NCI-H446 (cell line): Measurements from ENCODE around the gene ADH6.
"Not testable (repeated sequence)": the region's sequence is repeated elsewhere in the genome, so short reads cannot be mapped to it uniquely, and the experiment has no call there.

Source experiments
- DNase-seq, 2 experiments: peaks; one replicate each; lab custom pipeline; 2025; lab: John Stamatoyannopoulos, UW

ADH6 gene

GRCh38 chr4:99219072-99219471 is at the start of gene ADH6:
Gene ADH6 (minus strand): TSS chr4:99219246. CDS start chr4:99219152, 94 bp downstream.
- no peak for DNase-seq

- DNase-seq: no peak
Measured at GRCh38 chr4:99264927-99265326, 45.9 kb upstream of the ADH6 start.

- no peak for DNase-seq
Measured at GRCh38 chr4:99252746-99253145, 33.7 kb upstream of the ADH6 start.

GRCh38 chr4:99248714-99249113 is 29.7 kb upstream of the ADH6 start:
- DNase-seq: no peak

GRCh38 chr4:99235955-99236354 is 16.9 kb upstream of the ADH6 start:
- no peak for DNase-seq

GRCh38 chr4:99234331-99235010 is 15.4 kb upstream of the ADH6 start:
- no peak for DNase-seq

- not testable (repeated sequence) for DNase-seq
Measured at GRCh38 chr4:99233397-99233796, 14.4 kb upstream of the ADH6 start.

- DNase-seq: not testable (repeated sequence)
Measured at GRCh38 chr4:99228706-99229105, 9.7 kb upstream of the ADH6 start.

- DNase-seq: not testable (repeated sequence)
Measured at GRCh38 chr4:99227646-99228045, 8.6 kb upstream of the ADH6 start.

- DNase-seq: no peak
Measured at GRCh38 chr4:99221980-99222379, 2.9 kb upstream of the ADH6 start.

GRCh38 chr4:99219479-99219878 is 433 bp upstream of the ADH6 start:
- no peak for DNase-seq

GRCh38 chr4:99215521-99215920 is 3.5 kb downstream of the ADH6 start:
- no peak for DNase-seq

GRCh38 chr4:99210789-99211188 is 8.3 kb downstream of the ADH6 start:
- no peak for DNase-seq

GRCh38 chr4:99209671-99210070 is 9.4 kb downstream of the ADH6 start:
- DNase-seq: no peak

- DNase-seq: no peak
Measured at GRCh38 chr4:99208719-99209075, 10.3 kb downstream of the ADH6 start.

GRCh38 chr4:99207911-99208718 is 10.9 kb downstream of the ADH6 start:
- DNase-seq: no peak

GRCh38 chr4:99207069-99207743 is 11.8 kb downstream of the ADH6 start:
- DNase-seq: no peak

GRCh38 chr4:99205153-99205979 is 13.7 kb downstream of the ADH6 start:
- DNase-seq: no peak

GRCh38 chr4:99202536-99202935 is 16.5 kb downstream of the ADH6 start:
- DNase-seq: no peak

GRCh38 chr4:99202094-99202493 is 17.0 kb downstream of the ADH6 start:
- no peak for DNase-seq

GRCh38 chr4:99201690-99202089 is 17.4 kb downstream of the ADH6 start:
- no peak for DNase-seq

GRCh38 chr4:99200138-99200537 is 18.9 kb downstream of the ADH6 start:
- no peak for DNase-seq
